Fibroblast of pulmonary artery (primary cell): ENCODE data around the gene MEGF6.
"Not testable (repeated sequence)": the region's sequence is repeated elsewhere in the genome, so short reads cannot be mapped to it uniquely, and the experiment has no call there.

Experiments used
- DNase-seq: peaks from one replicate; pipeline ENCODE4 v3.0.0-alpha.2; 2010; ENCODE audit warnings: low read depth
- H3K4me3 ChIP-seq: replicated peaks from 2 replicates; pipeline ENCODE4 v1.5.1; 2011; ENCODE audit warnings: low read depth, mild to moderate bottlenecking, control low read depth, low read length, moderate library complexity
- TF ChIP-seq, protein P1 (sequence below): IDR thresholded peaks from 2 replicates; pipeline ENCODE4 v1.5.1; 2011; ENCODE audit warnings: mild to moderate bottlenecking, control low read depth, low read length, inconsistent platforms; ENCODE audit errors: missing control alignments

Gene MEGF6

DNA sequence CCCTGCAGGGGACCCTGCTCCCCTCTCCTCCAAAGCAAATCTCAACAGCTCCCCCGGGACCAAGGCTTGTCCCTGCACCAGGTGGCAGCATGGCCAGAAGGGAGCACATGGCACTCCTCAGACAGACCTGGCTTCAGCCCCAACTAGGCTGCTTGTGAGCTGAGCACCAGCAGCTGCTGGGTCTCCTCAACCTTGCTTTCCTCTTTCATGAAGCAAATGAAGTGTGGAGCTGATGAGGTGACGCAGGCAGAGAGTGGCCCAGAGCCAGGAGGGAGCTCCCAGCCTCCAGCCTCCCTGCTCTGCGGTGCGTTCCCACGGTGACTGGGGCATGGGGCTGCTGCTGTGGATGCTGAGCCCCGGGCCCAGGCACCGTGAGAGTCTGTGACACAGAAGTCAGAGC is 34.0 kb downstream of the MEGF6 start:
- peak; percentile 82 for DNase-seq
- H3K4me3 ChIP-seq = no peak overlapping the region
- TF ChIP-seq, protein P1, sequence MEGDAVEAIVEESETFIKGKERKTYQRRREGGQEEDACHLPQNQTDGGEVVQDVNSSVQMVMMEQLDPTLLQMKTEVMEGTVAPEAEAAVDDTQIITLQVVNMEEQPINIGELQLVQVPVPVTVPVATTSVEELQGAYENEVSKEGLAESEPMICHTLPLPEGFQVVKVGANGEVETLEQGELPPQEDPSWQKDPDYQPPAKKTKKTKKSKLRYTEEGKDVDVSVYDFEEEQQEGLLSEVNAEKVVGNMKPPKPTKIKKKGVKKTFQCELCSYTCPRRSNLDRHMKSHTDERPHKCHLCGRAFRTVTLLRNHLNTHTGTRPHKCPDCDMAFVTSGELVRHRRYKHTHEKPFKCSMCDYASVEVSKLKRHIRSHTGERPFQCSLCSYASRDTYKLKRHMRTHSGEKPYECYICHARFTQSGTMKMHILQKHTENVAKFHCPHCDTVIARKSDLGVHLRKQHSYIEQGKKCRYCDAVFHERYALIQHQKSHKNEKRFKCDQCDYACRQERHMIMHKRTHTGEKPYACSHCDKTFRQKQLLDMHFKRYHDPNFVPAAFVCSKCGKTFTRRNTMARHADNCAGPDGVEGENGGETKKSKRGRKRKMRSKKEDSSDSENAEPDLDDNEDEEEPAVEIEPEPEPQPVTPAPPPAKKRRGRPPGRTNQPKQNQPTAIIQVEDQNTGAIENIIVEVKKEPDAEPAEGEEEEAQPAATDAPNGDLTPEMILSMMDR = no peak

DNA sequence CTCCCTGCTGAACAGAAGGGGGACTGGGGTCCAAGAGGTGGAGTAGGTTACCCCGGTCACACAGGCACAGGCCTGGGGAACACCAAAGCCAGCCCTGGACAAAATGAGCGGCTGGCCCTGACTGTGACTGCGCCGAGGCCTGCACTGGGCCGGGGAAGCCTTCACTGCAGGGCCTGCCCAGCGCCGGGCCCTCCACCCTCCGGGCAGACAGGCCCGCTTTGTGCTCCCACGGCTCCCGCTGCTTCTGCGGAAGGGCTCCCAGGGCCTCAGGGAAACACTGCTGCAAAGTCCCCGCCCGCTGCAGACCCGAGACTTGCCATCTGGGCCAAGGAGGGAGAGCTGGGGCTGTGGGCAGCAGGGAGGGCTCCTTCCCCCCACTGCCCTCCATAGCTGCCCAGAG is 35.3 kb downstream of the MEGF6 start:
- TF ChIP-seq, protein P1 = no peak
- no peak for DNase-seq
- H3K4me3 ChIP-seq = no peak overlapping the region

DNA sequence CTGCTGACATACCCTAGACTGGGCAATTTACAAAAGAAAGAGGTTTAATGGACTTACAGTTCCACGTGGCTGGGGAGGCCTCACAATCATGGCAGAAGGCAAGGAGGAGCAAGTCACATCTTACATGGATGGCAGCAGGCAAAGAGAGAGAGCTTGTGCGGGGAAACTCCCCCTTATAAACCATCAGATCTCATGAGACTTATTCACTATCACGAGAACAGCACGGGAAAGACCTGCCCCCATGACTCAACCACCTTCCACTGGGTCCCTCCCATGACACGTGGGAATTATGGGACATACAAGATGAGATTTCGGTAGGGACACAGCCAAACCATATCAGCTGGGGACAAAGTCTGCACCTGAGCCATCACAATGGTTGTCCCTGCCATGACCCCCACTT is 35.8 kb downstream of the MEGF6 start:
- DNase-seq, H3K4me3 ChIP-seq: not testable (repeated sequence)

DNA sequence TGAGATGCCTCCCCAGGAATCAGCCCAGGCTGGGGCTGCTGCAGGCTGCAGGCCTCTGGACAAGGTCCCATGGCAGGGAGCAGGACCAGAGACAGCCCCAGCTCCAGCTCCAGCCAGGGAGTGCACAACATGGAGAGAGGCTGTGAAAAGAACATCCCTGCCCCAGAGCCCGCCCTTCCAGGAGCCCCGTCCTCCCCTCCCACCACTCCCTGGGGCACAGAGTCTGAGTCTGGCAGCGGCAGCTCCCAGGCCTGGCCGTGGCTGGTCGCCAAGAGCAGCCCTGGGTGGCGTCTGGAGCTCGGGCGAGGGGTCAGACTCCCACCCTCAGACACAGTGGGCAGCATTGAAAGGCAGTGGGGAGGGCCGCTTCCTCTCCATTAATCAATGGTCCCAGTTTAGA is 37.8 kb downstream of the MEGF6 start:
- DNase-seq = no peak
- TF ChIP-seq, protein P1 = no peak
- H3K4me3 ChIP-seq = no peak overlapping the region

DNA sequence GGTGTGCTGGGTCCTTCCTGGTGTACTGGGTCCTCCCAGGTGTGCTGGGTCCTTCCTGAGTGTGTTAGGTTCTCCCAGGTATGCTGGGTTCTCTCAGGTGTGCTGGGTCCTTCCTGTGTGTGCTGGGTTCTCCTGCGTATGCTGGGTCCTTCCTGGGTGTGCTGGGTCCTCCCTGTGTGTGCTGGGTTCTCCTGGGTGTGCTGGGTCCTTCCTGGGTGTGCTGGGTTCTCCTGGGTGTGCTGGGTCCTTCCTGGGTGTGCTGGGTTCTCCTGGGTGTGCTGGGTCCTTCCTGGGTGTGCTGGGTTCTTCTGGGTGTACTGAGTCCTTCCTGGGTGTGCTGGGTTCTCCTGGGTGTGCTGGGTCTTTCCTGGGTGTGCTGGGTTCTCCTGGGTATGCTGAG is 38.7 kb downstream of the MEGF6 start:
- not testable (repeated sequence) for H3K4me3 ChIP-seq, DNase-seq

DNA sequence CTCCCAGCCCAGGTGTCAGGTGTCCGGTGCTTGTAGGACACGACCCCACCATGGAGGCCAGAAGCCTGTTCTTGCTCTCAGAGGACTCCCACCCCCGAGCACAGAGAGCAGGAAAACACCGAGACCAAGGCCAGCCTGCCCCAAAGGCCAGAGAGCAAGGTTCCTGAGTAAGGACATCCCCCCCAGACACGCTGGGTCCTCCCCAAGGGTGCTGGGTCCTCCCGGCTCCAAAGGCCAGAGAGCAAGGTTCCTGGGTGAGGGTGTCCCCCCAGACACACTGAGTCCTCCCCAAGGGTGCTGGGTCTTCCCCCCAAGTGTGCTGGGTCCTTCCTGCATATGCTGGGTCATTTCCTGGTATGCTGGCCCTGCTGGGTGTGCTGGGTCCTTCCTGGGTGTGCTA is 40.0 kb downstream of the MEGF6 start:
- TF ChIP-seq, protein P1 = no peak
- DNase-seq = no peak
- no peak overlapping the region for H3K4me3 ChIP-seq

DNA sequence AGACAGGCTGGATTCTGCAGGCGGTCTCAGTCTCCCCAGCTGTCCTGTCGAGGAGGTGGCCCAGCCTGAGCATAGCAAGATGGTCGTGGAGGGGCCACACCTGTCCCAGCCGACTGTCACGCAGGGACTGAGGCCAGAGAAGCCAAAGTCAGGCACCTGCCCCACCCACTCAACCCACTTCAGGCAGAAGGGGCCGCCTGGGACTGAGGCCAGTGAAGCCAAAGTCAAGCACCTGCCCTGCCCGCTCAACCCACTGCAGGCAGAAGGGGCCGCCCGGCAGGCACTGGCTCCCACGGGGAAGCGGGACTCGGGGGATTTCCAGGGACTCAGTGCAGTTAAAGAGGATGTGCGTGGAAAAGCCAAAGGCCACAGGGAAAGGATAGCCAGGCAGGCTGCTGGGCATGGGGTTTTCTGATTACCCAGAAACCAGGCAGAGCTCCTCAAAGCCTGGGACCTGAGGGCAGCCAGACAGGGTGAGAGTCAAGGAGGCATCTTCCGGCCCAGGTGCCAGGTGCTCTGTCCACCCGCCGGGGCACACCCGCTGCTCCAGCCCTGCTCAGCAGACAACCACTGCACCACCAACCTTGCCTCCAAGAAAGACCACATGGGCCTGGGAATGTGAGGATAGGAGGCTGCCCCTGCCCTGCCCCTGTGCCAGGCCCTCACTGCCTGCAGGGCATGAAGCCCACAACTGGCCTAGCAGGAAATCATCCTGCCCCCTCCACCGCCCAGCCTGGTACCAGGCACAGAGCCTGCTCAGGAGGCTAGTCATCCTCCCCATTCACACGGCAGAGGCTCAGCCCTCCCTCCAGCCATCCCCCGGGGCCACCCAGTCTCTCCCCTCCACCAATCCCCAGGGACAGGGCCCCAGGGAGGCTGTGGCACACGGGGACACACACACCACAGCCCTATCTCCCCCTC is 41.0 kb downstream of the MEGF6 start:
- TF ChIP-seq, protein P1 = no peak
- no peak for DNase-seq
- no peak overlapping the region for H3K4me3 ChIP-seq

DNA sequence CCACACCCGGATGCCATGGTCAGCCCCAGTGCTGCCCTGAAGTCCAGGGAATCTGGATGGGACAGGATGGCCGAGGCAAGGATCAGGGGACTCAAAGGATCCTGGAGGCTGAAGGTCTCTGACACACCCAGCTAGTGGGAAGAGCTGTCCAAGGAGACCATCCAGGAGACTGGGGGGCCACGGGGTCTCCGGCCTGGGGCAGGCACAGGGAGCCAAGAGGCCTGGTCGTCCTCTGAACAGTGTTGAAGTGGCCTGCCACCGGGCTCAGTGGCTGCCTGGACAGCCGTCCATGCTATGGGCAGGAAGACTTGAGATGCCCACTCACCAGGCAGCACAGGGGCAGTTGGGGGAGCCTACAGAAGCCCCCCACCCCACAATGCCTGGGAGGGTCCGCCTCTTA is 41.9 kb downstream of the MEGF6 start:
- TF ChIP-seq, protein P1 = no peak
- H3K4me3 ChIP-seq = no peak overlapping the region
- DNase-seq = no peak
